NCI-H128 (cell line): Measurements from ENCODE around the gene WWOX.
A peak's percentile ranks its signal among the peaks of the same experiment; 100 is the strongest.
"Not testable (repeated sequence)": the region's sequence is repeated elsewhere in the genome, so short reads cannot be mapped to it uniquely, and the experiment has no call there.

ENCODE experiments used
- DNase-seq: peaks from one replicate; lab custom pipeline; 2025; ENCODE audit not compliant: unreplicated experiment; lab: John Stamatoyannopoulos, UW

WWOX gene

GRCh38 chr16:78594191-78594590 is 494.7 kb downstream of the WWOX start:
- no peak for DNase-seq

DNA sequence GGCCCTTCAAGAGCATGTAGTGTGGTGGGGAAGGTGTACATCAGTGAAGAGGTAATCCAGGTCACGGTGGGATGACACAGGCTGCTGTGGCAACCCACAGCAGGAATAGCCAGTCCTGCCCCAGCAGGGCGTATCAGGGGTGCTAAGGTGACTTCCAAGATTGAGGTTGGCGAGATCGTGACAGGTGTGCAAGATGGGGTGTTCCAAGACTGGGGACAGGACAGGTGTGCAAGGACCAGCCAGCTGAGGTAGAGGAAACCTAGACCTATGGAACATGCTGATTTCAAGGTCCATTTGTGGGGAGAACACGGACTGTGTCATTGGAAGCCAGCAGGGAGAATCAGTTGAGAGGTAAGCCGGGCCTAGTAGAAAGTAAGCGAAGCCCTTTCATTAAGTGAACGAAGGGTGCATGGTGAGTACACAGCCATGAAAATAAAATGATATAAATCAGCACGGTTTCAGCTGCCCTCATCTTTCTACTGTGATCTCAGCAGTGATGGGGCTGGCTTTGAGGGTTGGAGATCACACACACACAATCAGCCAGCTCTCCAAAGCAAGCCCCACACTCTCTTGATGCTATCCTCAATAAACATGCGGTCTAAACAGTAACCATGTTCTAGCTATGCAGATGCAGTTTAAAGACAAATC is 497.0 kb downstream of the WWOX start:
- DNase-seq, result no peak

DNA sequence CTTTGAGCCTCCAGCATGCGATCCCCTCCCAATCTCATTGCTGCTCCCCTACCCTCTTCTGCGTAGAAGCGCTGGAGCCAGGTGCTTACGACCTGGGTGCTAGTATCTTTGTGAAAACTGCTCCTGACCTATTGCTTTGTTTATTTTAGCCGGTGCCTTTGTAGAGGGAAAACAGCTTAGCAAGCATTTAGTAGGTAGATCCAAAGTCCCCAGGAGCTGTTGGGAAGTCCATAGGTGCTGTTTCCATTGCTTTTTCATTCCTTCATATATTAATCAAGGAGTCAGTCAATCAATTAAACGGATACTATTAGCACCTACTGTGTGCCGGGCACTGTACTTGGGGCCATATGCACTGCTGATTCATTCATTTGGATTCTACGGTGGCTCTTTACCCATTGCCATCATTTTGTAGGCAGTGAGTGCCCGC is 497.6 kb downstream of the WWOX start:
- no peak for DNase-seq

GRCh38 chr16:78597809-78598570 is 498.5 kb downstream of the WWOX start:
- DNase-seq, result no peak

GRCh38 chr16:78599271-78599670 is 499.8 kb downstream of the WWOX start:
- no peak for DNase-seq

- not testable (repeated sequence) for DNase-seq
Measured at GRCh38 chr16:78604423-78605062, 505.1 kb downstream of the WWOX start.

GRCh38 chr16:78605548-78606101 is 506.2 kb downstream of the WWOX start:
- no peak for DNase-seq

DNA sequence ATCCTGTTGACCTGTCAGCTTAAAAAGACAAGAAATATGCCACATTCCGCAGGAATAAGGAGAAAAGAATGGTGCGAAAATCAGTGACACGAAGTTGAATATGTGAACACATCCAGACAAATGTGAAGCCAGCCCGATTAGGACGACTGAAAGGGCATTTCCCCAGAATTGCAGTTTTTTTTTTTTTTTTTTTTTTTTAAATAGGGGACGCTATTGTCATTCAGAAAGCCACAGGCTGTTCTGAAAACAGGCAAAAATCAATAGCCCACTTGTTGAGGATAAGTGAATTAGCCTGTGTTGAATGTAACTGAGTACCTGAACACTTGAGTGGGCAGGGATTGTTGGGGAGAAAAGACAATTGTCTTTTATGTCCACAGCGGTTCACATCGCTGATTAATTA is 507.1 kb downstream of the WWOX start:
- peak; percentile 28 for DNase-seq

DNA sequence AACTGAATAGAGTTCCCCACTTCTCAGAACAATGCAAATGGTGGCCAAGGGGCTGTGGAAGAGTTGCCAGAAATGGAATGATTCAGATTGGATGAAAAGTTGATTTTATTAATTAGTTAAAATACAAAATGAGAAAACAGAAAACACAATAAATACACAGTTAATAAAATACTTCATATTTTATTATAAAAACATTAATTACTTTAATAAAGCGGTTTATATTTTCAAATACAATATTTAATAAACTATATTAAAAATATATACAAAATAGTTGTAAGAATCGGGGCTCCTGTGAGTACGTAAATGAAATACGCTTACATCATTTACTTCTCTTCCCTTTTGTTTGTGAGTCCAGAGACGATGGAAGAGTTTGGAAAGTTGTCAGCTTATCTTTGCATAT is 507.6 kb downstream of the WWOX start:
- DNase-seq, result no peak

GRCh38 chr16:78607465-78607864 is 508.0 kb downstream of the WWOX start:
- no peak for DNase-seq

DNA sequence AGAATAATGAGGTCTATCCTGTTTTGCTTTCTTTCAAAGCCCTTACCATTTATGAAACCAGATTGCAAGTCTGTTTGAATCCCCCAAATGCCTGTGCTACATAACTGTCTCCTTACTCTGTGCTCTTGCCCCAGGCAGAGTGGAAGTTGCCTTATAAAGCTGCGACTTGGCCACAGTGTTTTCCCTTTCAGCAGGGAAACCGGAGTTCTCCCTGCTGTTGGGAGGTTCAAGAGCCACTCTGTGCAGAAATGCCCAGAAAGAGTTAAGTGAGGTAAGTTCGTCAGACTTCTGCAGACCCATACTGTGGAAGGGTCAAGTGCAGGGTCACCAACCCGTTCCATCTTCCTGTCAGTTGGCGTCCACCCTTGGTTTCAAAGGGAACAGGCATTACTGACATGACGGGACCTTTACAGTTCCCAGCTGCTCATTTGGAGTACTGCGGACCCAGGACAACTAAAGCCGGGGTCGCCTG is 508.9 kb downstream of the WWOX start:
- no peak for DNase-seq

DNA sequence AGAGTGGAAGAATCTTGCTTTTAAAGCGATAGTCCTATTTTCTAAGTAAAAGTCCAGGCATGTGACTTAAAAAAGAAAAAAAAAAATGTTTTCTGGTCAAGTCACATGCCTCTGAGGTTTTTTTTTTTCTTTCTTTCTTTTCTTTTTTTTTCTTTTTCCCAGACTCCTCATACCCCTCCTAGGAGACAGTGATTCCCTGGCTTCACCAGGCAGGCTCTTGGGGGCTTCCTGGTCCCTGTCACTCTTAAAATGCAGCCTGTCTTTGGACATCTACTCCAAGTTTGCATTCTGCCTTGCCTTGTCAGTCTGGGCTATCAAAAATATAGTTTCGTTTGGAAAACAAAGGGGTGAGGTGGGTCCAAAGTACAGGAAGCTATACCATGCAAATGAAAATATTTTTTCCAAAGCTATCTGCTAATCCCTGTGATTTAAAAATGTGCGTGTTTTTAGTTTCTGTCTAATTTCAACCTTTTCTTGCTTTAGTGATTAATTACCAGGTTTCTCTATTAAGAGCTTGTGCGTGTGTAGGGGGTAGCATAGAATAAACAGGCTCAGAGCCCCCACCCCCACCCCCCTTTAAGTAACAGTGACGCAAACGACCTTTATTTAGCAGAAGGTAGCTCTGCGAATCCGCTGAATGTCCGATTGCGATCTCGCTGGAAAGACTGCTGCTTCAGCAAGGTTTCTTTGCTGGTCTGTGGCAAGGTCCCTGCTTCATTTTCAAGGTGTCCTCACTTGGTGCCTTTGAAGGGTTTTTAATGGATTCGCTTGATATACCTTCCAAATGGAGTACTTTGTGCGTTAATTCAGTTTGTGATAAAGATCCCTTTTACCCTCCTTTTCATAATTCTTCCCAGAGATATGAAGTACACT is 510.2 kb downstream of the WWOX start:
- no peak for DNase-seq

DNA sequence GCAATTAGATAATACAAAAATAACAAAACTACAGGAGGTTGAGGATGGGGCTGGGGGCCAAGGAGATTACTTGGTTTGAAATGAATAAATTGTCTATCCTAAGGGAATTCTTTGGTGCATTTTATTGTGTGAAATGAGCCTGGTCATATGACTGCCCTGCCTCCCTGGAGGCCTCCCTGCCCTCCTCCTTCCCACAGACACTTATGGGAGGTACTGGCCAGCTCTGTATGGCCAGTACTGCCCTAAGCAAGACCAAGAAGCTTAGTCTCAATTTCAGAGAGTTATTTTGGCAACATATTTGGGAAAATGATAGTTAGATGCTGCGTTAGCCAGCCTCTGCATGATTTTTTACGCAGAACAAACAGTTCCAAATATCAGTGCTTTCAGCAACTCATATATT is 511.9 kb downstream of the WWOX start:
- DNase-seq, result no peak

DNA sequence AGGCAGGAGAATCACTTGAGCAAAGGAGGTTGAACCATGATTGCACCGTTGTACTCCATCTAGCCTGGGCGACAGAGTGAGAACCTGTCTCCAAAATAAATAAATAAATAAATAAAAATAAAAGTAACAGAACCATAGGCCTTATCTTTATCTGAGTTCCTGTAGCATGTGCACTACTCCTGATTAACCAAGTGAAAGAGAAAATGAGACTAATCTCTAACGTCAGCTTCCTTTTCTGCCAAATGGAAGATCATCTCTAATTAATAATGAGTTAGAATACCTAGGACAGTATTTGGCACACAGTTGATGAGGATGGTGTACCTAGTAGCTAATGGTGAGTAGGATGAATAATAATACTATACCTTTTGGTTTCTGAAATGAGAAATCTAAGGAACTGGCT is 520.4 kb downstream of the WWOX start:
- DNase-seq, result no peak

- DNase-seq, result no peak
Measured at GRCh38 chr16:78620291-78620690, 520.8 kb downstream of the WWOX start.

DNA sequence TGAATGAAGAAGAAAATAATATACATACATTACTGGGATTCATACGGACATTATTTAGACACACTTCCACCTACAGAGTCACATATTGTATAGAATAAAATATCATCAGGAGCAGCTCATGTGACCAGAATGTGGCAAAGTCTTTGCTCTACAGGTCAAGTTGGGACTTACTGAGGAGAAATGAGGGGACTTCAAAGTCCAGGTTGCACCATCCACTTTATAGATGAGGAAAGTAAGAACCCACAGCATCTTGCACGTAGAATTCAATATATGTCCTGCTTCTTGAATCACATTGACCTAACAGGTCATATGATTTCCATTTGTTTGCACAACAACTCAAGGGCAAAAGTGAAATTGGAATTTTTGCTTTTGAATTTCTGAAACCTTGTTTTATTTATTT is 524.3 kb downstream of the WWOX start:
- DNase-seq, result no peak

- no peak for DNase-seq
Measured at GRCh38 chr16:78624366-78624765, 524.9 kb downstream of the WWOX start.

DNA sequence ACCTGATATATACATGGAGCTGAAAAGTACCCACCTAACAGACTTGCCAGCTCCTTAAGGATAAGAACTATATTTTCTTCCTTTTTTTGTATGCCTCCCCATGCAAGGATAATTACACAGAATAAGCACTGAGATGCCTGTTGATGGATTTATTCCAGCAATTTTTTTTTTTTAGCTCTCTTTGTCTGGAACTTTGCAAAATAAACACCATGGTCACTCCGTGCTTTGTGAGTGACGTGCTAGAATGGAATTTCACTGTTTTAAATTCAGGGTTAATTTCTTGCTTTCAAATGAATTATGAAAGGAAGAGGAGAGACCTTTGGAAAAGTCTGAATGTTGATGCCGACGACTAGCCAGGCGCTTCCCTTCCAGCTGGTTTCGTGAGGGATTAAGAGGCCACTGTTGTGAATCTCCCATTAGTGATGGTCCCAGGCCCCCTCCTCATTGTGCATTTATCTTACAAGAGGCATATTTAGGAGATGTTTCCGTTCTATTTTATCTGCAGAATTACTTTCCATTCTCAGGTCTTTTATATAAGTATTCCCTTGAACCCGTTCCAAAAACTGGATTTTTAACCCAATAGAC is 529.1 kb downstream of the WWOX start:
- no peak for DNase-seq

GRCh38 chr16:78629173-78629572 is 529.7 kb downstream of the WWOX start:
- DNase-seq, result no peak

GRCh38 chr16:78630102-78630501 is 530.6 kb downstream of the WWOX start:
- DNase-seq, result no peak
